Colonic mucosa (tissue), 4 donors: ENCODE data around the gene CTBP1. TPM values are rescaled to one million over a fixed set of nuclear protein-coding genes. Genes with fewer than 3 reads are reported as not detected.

ENCODE experiments used
- DNase-seq: peaks from one replicate; pipeline ENCODE4 v3.0.0-alpha.2; 2020
- H3K27ac ChIP-seq: fragments of 200-600 bp; one replicate; pipeline ENCODE4 v1.8.0; 2021
- H3K27me3 ChIP-seq: fragments of 200-600 bp; one replicate; pipeline ENCODE4 v1.8.0; 2021
- H3K36me3 ChIP-seq: fragments of 200-600 bp; one replicate; pipeline ENCODE4 v1.8.0; 2021
- H3K4me1 ChIP-seq: fragments of 200-600 bp; one replicate; pipeline ENCODE4 v1.8.0; 2021; ENCODE audit warnings: mild to moderate bottlenecking
- H3K4me3 ChIP-seq: fragments of 200-600 bp; one replicate; pipeline ENCODE4 v1.8.0; 2021
- H3K9ac ChIP-seq, 2 donors: one replicate each; pipeline ENCODE4 v1.7.0; 2013; ENCODE audit warnings: control low read depth in 2 of 2, low read depth in 2 of 2, low read length in 2 of 2
- H3K9me3 ChIP-seq: fragments of 200-600 bp; one replicate; pipeline ENCODE4 v1.8.0; 2021
- intact Hi-C: fragments of 100-400 bp; cut with DNase I; formaldehyde crosslinking; loops from one replicate; pipeline ENCODE4 v1.14.1; 2022
- total RNA-seq, 2 donors: library from RNA; stranded (reverse); fragmentation: NEBNext Ultra II Directional in 1 of 2; extraction: Animal tissue kit (Norgen Biotek cat#: 25700) in 1 of 2; gene quantifications; one replicate each; pipeline ENCODE4 v1.2.1, GENCODE V29; 2021
- TF ChIP-seq, protein P1 (sequence below): fragments of 200-600 bp; IDR thresholded peaks from one replicate; pipeline ENCODE4 v1.8.0; 2022; ENCODE audit warnings: antibody characterized with exemption, mild to moderate bottlenecking
- donor health status: healthy.
- donor health status: DM: no; HTN: no; CAD: no.
- donor health status: DM: no; HTN: no; CAD: no.

Gene CTBP1
- total RNA-seq, 2 donors from 2014 or later: 137 to 200 TPM

DNA sequence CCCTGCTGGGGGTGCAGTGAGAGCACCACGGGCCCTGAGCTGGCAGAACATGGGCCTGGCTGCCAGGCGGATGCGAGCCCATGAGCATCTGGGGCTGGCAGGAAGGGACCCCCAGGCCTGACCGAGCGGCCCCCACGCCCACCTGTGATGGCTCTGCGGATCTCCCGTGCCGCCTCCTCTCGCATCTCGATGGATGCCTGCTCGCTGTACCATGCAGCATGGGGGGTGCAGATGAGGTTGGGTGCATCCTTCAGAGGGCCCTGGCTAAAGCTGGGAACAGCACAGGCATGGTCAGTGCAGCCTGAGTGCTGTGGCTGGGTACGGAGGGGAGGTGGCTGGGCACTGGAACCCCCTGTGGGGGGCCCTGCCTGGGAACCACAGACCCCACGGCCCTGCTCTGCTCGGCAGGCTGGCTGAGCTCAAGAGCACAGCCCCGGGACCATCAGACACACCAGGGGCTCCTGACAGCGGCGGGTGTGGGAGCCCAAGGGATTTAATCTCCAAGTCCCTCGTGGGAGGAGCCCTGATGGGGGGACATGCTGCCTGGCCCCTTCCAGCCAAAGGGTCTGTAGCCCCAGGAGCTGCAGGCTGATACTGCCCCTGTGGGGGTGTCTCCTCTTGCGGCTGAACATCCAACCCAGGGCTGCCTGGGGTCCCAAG lies 35.5 kb downstream of the CTBP1 start:
- Histone ChIP-seq H3K27ac (no peak overlapping the region), H3K9ac (no peak overlapping the region), H3K27me3 (no peaks in the 10 kb centered on the region), H3K4me3 (no peak overlapping the region), H3K36me3 (peaks cover 20% of the 10 kb centered on the region), H3K9me3 (no peaks in the 10 kb centered on the region), H3K4me1 (peaks cover 19% of the 10 kb centered on the region)
- TF ChIP-seq, protein P1, sequence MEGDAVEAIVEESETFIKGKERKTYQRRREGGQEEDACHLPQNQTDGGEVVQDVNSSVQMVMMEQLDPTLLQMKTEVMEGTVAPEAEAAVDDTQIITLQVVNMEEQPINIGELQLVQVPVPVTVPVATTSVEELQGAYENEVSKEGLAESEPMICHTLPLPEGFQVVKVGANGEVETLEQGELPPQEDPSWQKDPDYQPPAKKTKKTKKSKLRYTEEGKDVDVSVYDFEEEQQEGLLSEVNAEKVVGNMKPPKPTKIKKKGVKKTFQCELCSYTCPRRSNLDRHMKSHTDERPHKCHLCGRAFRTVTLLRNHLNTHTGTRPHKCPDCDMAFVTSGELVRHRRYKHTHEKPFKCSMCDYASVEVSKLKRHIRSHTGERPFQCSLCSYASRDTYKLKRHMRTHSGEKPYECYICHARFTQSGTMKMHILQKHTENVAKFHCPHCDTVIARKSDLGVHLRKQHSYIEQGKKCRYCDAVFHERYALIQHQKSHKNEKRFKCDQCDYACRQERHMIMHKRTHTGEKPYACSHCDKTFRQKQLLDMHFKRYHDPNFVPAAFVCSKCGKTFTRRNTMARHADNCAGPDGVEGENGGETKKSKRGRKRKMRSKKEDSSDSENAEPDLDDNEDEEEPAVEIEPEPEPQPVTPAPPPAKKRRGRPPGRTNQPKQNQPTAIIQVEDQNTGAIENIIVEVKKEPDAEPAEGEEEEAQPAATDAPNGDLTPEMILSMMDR: no peak
- intact Hi-C loops: no loop called here
- no peak for DNase-seq

DNA sequence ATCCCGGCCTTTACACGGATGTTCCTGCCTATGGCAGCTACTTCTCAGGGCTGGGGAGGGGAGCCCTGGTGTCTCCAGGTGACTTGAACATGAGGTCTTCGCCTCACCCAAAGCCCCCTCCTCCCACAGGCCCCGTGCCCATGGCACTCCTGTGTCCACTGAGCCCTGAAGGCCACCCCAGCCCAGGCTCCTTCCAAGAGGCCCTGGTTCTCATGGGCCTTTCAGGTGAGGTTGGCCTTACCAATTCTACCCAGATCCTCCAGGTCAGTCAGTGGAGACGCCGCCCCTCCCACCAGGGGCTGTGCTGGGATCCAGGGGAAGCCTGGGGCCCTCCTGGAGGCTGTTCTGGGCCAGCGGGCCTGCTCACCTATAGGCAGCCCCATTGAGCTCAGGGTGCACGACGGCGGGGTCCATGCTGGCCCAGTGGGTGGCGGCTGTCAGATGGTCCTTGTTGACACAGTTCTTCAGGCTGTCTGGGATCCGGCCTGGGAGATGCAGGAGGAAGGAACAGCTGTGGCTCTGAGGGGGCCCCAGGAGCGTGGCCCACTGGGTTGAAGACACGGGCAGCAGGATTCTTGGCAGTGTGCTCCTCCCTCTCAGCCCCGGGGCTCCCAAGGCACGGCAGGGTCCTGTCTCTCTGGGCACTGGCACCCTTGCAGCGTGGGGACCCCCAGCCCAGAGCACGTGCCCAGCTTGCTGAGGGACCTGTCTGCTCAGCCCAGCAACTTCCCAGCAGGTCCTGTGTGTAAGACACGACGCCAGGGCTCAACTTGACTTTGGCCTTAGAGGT lies 36.2 kb downstream of the CTBP1 start:
- H3K9ac ChIP-seq: no peak overlapping the region
- H3K9me3 ChIP-seq: no peaks in the 10 kb centered on the region
- no peak for DNase-seq
- intact Hi-C loops: no loop called here
- no peaks in the 10 kb centered on the region for H3K27me3 ChIP-seq
- H3K36me3 ChIP-seq: peaks cover 20% of the 10 kb centered on the region
- no peak overlapping the region for H3K4me3 ChIP-seq
- H3K27ac ChIP-seq: no peak overlapping the region
- TF ChIP-seq, protein P1: no peak
- peaks cover 25% of the 10 kb centered on the region for H3K4me1 ChIP-seq

DNA sequence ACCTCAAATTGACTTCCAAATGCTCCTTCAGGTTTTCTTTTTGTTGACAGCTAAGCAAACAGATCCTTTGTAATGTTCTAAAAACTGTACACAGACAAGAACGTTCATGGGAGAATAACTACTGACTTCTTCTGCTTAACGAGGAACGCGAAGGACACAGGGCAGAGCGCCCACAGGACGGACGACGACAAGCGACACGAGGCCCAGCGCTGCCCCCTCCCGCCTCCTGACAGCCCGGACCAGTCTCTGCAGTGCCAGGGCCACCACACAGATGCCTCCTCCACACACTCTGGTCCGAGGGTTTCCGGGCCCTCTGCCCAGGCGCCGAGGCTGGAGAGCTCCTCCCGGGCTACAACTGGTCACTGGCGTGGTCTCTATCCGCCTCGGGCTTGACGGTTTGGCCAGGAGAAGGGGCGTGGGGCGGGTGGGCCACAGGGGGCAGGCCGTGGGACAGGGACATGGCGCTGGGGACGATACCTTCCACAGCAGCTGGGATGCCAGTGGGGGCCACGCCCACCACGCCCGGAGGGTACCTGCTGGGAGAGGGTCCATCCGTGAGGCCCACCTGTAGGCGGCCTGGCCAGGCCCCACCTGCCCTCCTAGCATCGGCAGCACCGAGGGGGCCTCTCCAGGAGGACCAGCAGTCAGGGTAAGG lies 36.9 kb downstream of the CTBP1 start:
- TF ChIP-seq, protein P1: no peak
- peaks cover 31% of the 10 kb centered on the region for H3K4me1 ChIP-seq
- no peaks in the 10 kb centered on the region for H3K27me3 ChIP-seq
- intact Hi-C loops: no loop called here
- DNase-seq: no peak
- H3K9me3 ChIP-seq: no peaks in the 10 kb centered on the region
- H3K4me3 ChIP-seq: no peak overlapping the region
- peaks cover 20% of the 10 kb centered on the region for H3K36me3 ChIP-seq
- H3K27ac ChIP-seq: no peak overlapping the region
- H3K9ac ChIP-seq: no peak overlapping the region

DNA sequence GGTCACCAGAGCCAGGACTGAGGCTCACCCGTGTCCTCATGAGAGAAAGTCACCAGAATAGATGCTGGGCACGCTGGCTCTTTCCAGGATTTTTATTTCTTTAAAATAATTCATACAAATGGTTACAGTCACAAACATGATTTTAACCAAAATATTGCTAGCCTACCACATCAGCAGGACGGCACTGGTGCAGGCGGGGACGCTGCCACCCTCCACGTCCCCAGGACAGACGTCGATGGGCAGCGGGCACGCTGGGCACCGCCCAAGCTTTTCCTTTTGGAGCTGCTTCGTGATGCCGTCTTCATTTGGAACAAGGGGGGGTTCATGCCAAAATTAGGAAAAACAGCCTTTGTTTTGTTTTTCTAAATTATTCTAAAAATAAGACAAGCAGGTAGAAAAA lies 37.6 kb downstream of the CTBP1 start:
- Histone ChIP-seq H3K4me1 (peaks cover 31% of the 10 kb centered on the region), H3K36me3 (peaks cover 20% of the 10 kb centered on the region)
- no peak for DNase-seq

DNA sequence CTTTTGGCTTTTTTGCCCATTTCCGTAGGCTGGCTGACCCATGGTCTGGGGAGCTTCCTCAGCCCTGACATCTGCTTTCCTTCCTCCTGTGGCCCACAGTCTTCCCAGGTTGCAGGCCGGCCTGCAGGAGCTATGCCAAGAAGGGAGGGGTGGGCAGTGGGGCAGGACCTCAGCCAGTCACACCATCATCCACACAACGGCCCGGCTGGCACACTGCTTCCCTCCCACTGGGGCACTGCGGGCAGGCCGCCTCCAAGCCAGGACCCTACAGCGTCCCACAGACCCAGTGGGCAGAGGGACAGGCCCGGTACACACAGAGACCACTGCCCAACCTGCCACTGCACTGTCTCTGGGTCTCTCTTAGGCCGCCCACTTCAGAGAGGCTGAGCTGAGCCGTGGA lies 38.0 kb downstream of the CTBP1 start:
- peaks cover 31% of the 10 kb centered on the region for H3K4me1 ChIP-seq
- H3K9ac ChIP-seq: no peak overlapping the region
- H3K27me3 ChIP-seq: no peaks in the 10 kb centered on the region
- H3K4me3 ChIP-seq: no peak overlapping the region
- DNase-seq: no peak
- H3K9me3 ChIP-seq: no peaks in the 10 kb centered on the region
- TF ChIP-seq, protein P1: no peak
- peaks cover 20% of the 10 kb centered on the region for H3K36me3 ChIP-seq
- no peak overlapping the region for H3K27ac ChIP-seq
- intact Hi-C loops: no loop called here

More for the DNA sequence above, 37.6 kb downstream of the CTBP1 start:
- no peaks in the 10 kb centered on the region for H3K27me3 ChIP-seq
- intact Hi-C loops: no loop called here
- no peak overlapping the region for H3K4me3 ChIP-seq
- H3K9ac ChIP-seq: no peak overlapping the region
- TF ChIP-seq, protein P1: no peak
- no peak overlapping the region for H3K27ac ChIP-seq
- H3K9me3 ChIP-seq: no peaks in the 10 kb centered on the region
